ENCODE results near the gene PARP2. TPM values are rescaled to one million over a fixed set of nuclear protein-coding genes. Genes with fewer than 3 reads are reported as not detected.

Gene PARP2
- total and polyA plus RNA-seq, 2 of the 8 experiments (the other 6 are each of a cell fraction or from before 2014, with no cell fraction given): 27.7 to 41.7 TPM

GRCh38 chr14:20400589-20400964 is 57.1 kb downstream of the PARP2 start (continued):
- TF ChIP-seq CHD7 (IDR thresholded peaks at IDR 0.05; ENCODE audit: insufficient replicate concordance, low read length): no peak

Measured in H1 (cell line).